Loucy (cell line): Measurements from ENCODE around the gene TMEM38B.
"Not testable (repeated sequence)": the region's sequence is repeated elsewhere in the genome, so short reads cannot be mapped to it uniquely, and the experiment has no call there.

Experiments
- H2AFZ ChIP-seq: fragments of 200-600 bp; sonication (generic); 2 replicates; pipeline ENCODE4 v1.6.0; 2016; ENCODE audit warnings: antibody characterized with exemption, mild to moderate bottlenecking, low read length, moderate library complexity
- H3F3A ChIP-seq: fragments of 200-600 bp; 2 replicates; pipeline ENCODE4 v1.6.0; 2016; ENCODE audit warnings: antibody characterized with exemption, low read depth, mild to moderate bottlenecking
- H3K27me3 ChIP-seq: fragments of 200-600 bp; sonication (generic); 2 replicates; pipeline ENCODE4 v1.6.1; 2014; ENCODE audit warnings: low read length, mild to moderate bottlenecking; ENCODE audit not compliant: insufficient read depth, poor library complexity, severe bottlenecking
- H3K36me3 ChIP-seq: fragments of 200-600 bp; sonication (generic); 2 replicates; pipeline ENCODE4 v1.6.1; 2016; ENCODE audit warnings: low read length; ENCODE audit not compliant: insufficient read depth
- H3K4me1 ChIP-seq: fragments of 200-600 bp; sonication (generic); 2 replicates; pipeline ENCODE4 v1.5.1; 2014; ENCODE audit warnings: low read length, mild to moderate bottlenecking; ENCODE audit not compliant: insufficient read depth, poor library complexity, severe bottlenecking
- H3K4me2 ChIP-seq: fragments of 200-600 bp; sonication (generic); 2 replicates; pipeline ENCODE4 v1.6.0; 2014; ENCODE audit warnings: antibody characterized with exemption, low read length, low read depth, mild to moderate bottlenecking; ENCODE audit not compliant: poor library complexity, severe bottlenecking
- H3K4me3 ChIP-seq: fragments of 200-600 bp; sonication (generic); 2 replicates; pipeline ENCODE4 v1.5.1; 2014; ENCODE audit warnings: low read length, mild to moderate bottlenecking, mixed read lengths; ENCODE audit not compliant: poor library complexity, severe bottlenecking
- H3K79me2 ChIP-seq: fragments of 200-600 bp; sonication (generic); 2 replicates; pipeline ENCODE4 v1.6.1; 2014; ENCODE audit warnings: low read length; ENCODE audit not compliant: insufficient read depth
- H3K9ac ChIP-seq: fragments of 200-600 bp; sonication (generic); 2 replicates; pipeline ENCODE4 v1.6.0; 2014; ENCODE audit warnings: mild to moderate bottlenecking, low read depth, low read length, moderate library complexity; ENCODE audit not compliant: poor library complexity, severe bottlenecking
- H3K9me2 ChIP-seq: fragments of 200-600 bp; sonication (generic); replicated peaks from 2 replicates; pipeline ENCODE4 v1.6.1; 2016; ENCODE audit warnings: low read depth, low read length, mixed read lengths
- H3K9me3 ChIP-seq: fragments of 200-600 bp; sonication (generic); 2 replicates; pipeline ENCODE4 v1.6.1; 2014; ENCODE audit warnings: mild to moderate bottlenecking, antibody characterized with exemption, low read length, low read depth; ENCODE audit not compliant: insufficient read depth
- H4K20me1 ChIP-seq: fragments of 200-600 bp; sonication (generic); 2 replicates; pipeline ENCODE4 v1.6.0; 2014; ENCODE audit warnings: antibody characterized with exemption, low read length, mild to moderate bottlenecking; ENCODE audit not compliant: insufficient read depth, poor library complexity, severe bottlenecking
- EZH2phosphoT487 ChIP-seq: fragments of 200-600 bp; IDR thresholded peaks from 2 replicates; pipeline ENCODE4 v1.6.1; 2018; ENCODE audit warnings: antibody characterized with exemption, mild to moderate bottlenecking, moderate library complexity, borderline replicate concordance
- TF ChIP-seq, protein P1 (sequence below): fragments of 200-600 bp; sonication (generic); conservative IDR thresholded peaks from 2 replicates; pipeline ENCODE4 v1.5.1; 2014; ENCODE audit warnings: mild to moderate bottlenecking, antibody characterized with exemption, low read length

TMEM38B gene

DNA sequence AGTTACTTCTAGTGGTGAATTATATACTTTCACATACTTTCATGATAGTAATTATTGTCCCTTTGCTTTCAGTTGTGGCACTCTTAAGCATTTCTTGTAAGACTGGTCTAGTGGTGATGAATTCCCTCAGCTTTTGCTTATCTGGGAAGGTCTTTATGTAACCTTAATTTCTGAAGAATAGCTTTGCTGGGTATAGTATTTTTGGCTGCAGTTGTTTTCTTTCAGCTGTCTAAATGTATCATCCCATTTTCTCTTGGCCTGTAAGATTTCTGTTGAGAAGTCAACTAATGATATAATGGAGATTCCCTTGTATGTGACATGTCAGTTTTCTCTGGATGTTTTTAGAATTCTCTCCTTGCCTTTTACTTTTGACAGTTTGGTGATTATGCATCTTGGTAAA, 41.0 kb downstream of the TMEM38B start:
- Histone ChIP-seq H3K4me3 (no peak overlapping the region), H4K20me1 (no peaks in the 10 kb centered on the region), H3K9ac (no peak overlapping the region), H3K36me3 (peaks cover 35% of the 10 kb centered on the region; the same call in 1 of the 2 replicates), H3K79me2 (no peaks in the 10 kb centered on the region), H2AFZ (no peak overlapping the region), H3K4me2 (no peak overlapping the region), H3K27me3 (peaks cover 5% of the 10 kb centered on the region), H3K9me2 (no peaks in the 10 kb centered on the region), H3K9me3 (peaks cover 21% of the 10 kb centered on the region; the same call in 1 of the 2 replicates), H3K4me1 (no peaks in the 10 kb centered on the region), H3F3A (no peaks in the 10 kb centered on the region)
- TF ChIP-seq, protein P1, sequence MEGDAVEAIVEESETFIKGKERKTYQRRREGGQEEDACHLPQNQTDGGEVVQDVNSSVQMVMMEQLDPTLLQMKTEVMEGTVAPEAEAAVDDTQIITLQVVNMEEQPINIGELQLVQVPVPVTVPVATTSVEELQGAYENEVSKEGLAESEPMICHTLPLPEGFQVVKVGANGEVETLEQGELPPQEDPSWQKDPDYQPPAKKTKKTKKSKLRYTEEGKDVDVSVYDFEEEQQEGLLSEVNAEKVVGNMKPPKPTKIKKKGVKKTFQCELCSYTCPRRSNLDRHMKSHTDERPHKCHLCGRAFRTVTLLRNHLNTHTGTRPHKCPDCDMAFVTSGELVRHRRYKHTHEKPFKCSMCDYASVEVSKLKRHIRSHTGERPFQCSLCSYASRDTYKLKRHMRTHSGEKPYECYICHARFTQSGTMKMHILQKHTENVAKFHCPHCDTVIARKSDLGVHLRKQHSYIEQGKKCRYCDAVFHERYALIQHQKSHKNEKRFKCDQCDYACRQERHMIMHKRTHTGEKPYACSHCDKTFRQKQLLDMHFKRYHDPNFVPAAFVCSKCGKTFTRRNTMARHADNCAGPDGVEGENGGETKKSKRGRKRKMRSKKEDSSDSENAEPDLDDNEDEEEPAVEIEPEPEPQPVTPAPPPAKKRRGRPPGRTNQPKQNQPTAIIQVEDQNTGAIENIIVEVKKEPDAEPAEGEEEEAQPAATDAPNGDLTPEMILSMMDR, result no peak

DNA sequence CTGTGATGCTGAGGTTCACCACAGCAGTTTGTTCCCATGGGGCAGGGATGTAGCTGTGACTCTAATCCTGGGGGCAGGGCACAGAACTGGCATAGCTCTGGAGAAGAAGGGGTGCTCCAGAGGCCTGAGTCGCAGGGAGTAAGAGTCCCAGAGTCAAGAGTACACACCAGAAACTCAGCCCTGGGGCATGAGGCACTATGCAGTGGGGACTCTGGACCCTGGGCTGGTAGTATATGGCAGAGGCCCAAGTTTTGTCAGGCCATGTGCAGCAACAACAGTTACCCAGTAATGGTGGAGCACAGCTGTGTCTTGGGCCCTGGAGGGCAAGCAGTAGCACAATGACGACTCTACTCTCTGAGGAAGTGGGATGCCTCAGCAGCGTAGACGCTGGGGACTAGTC, 42.9 kb downstream of the TMEM38B start:
- Histone ChIP-seq H3K4me3 (no peak overlapping the region), H3K9me3 (peaks cover 21% of the 10 kb centered on the region; the same call in 1 of the 2 replicates), H3K9me2 (no peaks in the 10 kb centered on the region), H3K9ac (no peak overlapping the region), H3K4me2 (no peak overlapping the region), H3F3A (no peaks in the 10 kb centered on the region), H3K27me3 (peaks cover 5% of the 10 kb centered on the region), H4K20me1 (no peaks in the 10 kb centered on the region), H2AFZ (no peak overlapping the region), H3K4me1 (no peaks in the 10 kb centered on the region), H3K36me3 (peaks cover 35% of the 10 kb centered on the region; the same call in 1 of the 2 replicates), H3K79me2 (no peaks in the 10 kb centered on the region)
- TF ChIP-seq, protein P1, result no peak
- TF ChIP-seq EZH2phosphoT487, result no peak

GRCh38 chr9:105742088-105742487, 47.7 kb downstream of the TMEM38B start:
- Histone ChIP-seq H3K36me3 (peaks cover 14% of the 10 kb centered on the region; the same call in 1 of the 2 replicates), H3F3A (no peaks in the 10 kb centered on the region), H3K4me2 (no peak overlapping the region), H3K79me2 (no peaks in the 10 kb centered on the region), H4K20me1 (no peaks in the 10 kb centered on the region), H3K9me3 (no peaks in the 10 kb centered on the region), H3K4me1 (no peaks in the 10 kb centered on the region), H3K4me3 (no peak overlapping the region), H3K9ac (no peak overlapping the region), H3K9me2 (no peaks in the 10 kb centered on the region), H3K27me3 (no peaks in the 10 kb centered on the region), H2AFZ (no peak overlapping the region)
- TF ChIP-seq EZH2phosphoT487, result no peak
- TF ChIP-seq, protein P1, result no peak

DNA sequence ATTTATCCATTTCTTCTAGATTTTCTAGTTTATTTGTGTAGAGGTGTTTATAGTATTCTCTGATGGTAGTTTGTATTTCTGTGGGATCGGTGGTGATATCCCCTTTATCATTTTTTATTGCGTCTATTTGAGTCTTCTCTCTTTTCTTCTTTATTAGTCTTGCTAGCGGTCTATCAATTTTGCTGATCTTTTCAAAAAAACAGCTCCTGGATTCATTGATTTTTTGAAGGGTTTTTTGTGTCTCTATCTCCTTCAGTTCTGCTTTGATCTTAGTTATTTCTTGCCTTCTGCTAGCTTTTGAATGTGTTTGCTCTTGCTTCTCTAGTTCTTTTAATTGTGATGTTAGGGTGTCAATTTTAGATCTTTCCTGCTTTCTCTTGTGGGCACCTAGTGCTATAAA, 53.0 kb downstream of the TMEM38B start:
- H3K79me2 ChIP-seq, H3K9me2 ChIP-seq, H3K27me3 ChIP-seq, H2AFZ ChIP-seq, H3K4me1 ChIP-seq, H3K9ac ChIP-seq, H4K20me1 ChIP-seq, H3F3A ChIP-seq, H3K4me3 ChIP-seq, H3K4me2 ChIP-seq, H3K9me3 ChIP-seq: not testable (repeated sequence)
- peaks cover 42% of the 10 kb centered on the region for H3K36me3 ChIP-seq
